Brain microvascular endothelial cell (primary cell): ENCODE data around the gene GSG1L.
"Not testable (repeated sequence)": the region's sequence is repeated elsewhere in the genome, so short reads cannot be mapped to it uniquely, and the experiment has no call there.

ENCODE experiments used
- DNase-seq: peaks from one replicate; pipeline ENCODE4 v3.0.0-alpha.2; 2020
- H3K27ac ChIP-seq: fragments of 250-450 bp; sonication (Bioruptor Pico); 2 replicates; pipeline ENCODE4 v1.5.1; 2020; ENCODE audit warnings: mild to moderate bottlenecking, moderate library complexity
- H3K27me3 ChIP-seq: fragments of 250-450 bp; sonication (Bioruptor Pico); replicated peaks from 2 replicates; pipeline ENCODE4 v1.5.1; 2020; ENCODE audit warnings: mild to moderate bottlenecking
- H3K36me3 ChIP-seq: fragments of 250-450 bp; sonication (Bioruptor Pico); replicated peaks from 2 replicates; pipeline ENCODE4 v1.5.1; 2020; ENCODE audit warnings: mild to moderate bottlenecking
- H3K4me3 ChIP-seq: 2 replicates; pipeline ENCODE4 v1.5.1; 2011; ENCODE audit warnings: low read depth, mild to moderate bottlenecking, control low read depth, low read length, moderate library complexity
- in situ Hi-C: cut with HindIII; loops from 2 replicates; pipeline ENCODE4 v1.10.0; 2017; ENCODE audit warnings: low sequenced_read_pairs, low pct_ligation_motif_present
- TF ChIP-seq, protein P1 (sequence below): IDR thresholded peaks from 2 replicates; pipeline ENCODE4 v1.5.1; 2011; ENCODE audit warnings: low read depth, mild to moderate bottlenecking, moderate library complexity, low read length, control low read depth, inconsistent platforms; ENCODE audit errors: missing control alignments

GSG1L gene

DNA sequence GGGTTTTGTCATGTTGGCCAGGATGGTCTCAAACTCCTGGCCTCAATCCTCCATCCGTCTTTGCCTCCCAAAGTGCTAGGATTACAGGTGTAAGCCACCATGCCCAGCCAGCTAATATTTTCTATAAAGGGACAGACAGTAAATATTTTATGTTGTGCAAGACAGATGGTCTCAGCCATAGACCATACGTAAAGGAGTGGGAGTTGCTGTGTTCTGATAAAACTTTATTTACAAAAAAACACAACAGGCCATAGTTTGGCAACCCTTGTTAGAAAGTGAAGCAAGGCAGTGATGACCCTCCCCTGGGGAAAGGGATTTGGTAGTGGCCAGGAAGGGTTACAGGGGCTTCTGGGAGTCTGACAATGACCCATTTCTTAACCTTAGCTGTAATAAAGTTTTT lies 119.7 kb downstream of the GSG1L start:
- no peak overlapping the region for H3K27ac ChIP-seq
- peaks cover 5% of the 10 kb centered on the region for H3K27me3 ChIP-seq
- TF ChIP-seq, protein P1, sequence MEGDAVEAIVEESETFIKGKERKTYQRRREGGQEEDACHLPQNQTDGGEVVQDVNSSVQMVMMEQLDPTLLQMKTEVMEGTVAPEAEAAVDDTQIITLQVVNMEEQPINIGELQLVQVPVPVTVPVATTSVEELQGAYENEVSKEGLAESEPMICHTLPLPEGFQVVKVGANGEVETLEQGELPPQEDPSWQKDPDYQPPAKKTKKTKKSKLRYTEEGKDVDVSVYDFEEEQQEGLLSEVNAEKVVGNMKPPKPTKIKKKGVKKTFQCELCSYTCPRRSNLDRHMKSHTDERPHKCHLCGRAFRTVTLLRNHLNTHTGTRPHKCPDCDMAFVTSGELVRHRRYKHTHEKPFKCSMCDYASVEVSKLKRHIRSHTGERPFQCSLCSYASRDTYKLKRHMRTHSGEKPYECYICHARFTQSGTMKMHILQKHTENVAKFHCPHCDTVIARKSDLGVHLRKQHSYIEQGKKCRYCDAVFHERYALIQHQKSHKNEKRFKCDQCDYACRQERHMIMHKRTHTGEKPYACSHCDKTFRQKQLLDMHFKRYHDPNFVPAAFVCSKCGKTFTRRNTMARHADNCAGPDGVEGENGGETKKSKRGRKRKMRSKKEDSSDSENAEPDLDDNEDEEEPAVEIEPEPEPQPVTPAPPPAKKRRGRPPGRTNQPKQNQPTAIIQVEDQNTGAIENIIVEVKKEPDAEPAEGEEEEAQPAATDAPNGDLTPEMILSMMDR, result no peak
- H3K4me3 ChIP-seq, result no peak overlapping the region
- no peaks in the 10 kb centered on the region for H3K36me3 ChIP-seq
- in situ Hi-C loops, result no loop called here
- DNase-seq, result no peak

DNA sequence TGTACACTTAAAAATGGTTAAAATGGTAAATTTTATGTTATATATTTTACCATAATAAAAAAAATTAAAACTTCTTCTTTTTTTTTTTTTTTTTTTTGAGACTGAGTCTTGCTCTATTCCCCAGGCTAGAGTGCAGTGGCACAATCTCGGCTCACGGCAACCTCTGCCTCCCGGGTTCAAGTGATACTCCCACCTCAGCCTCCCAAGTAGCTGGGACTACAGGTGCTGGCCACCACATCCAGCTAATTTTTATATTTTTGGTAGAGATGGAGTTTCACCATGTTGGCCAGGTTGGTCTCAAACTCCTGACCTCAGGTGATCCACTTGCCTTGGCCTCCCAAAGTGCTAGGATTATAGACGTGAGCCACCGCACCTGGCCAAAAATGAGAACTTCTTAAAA lies 121.4 kb downstream of the GSG1L start:
- H3K27ac ChIP-seq, H3K4me3 ChIP-seq, H3K27me3 ChIP-seq, in situ Hi-C loops, H3K36me3 ChIP-seq, DNase-seq: not testable (repeated sequence)

DNA sequence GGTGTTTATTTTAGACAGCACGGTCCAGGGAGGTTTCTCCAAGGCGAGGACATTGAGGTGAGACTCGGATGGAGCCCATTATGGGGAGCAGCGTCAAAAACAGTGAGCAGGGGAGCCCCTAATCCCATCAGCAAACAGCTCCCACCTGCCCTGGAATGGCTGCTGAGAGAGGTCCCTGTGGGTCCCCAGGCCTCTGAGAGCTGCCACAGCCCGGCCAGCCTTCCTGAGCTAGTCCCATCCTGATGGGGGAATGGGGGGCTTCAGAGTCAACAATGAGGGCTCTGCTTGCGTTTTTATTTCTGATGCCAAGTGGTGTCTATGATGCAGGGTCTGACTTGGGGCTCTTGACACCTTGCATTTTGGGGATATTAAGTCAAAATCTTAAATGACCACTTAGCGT lies 128.4 kb downstream of the GSG1L start:
- Histone ChIP-seq H3K27ac (no peak overlapping the region), H3K4me3 (no peak overlapping the region), H3K36me3 (no peaks in the 10 kb centered on the region), H3K27me3 (no peaks in the 10 kb centered on the region)
- in situ Hi-C loops, result no loop called here
- TF ChIP-seq, protein P1, result no peak
- no peak for DNase-seq

DNA sequence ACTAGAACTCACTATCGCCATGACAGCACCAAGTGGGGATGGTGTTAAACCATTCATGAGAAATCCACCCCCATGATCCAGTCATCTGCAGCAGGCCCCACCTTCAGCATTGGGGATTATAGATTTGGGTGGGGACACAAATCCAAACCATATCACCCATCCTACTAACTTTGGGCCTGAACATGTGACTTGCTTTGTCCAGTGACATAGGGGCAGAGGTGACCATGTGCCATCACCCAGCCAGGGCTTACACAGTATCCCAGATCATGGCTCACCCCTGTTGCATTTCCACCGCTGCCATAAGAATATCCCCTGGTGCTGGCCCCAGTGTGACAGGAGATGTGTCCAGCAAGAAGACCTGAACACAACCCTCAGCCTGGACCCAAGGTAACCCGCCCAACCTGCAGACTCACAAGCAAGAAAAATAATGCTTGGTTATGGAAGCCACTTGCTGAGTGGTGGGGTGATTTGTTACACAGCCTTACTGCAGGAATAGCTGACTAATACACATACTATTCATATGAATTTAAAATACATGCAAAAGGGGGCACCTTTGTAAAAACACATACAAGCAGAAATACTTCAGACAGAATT lies 130.9 kb downstream of the GSG1L start:
- no peak overlapping the region for H3K4me3 ChIP-seq
- in situ Hi-C loops, result no loop called here
- TF ChIP-seq, protein P1, result no peak

DNA sequence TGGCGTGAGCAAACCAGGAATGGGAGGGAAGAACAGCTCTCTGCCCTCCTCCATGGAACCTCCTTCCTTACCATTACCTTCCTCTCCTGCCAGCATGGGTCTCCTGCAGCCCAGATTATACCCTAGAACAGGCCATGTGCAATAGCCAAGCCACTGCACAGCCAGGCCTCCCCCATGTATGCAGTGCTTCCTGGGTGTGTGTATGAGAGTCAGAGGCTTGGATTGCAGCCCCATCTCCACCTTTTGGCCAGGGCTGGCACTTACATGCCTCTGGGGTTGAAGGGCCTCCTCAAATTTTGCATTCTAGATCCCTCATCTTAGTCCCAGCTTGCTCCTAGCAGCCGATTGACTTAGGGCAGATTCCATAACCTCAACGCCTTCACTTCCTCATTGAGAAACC lies 133.7 kb downstream of the GSG1L start:
- in situ Hi-C loops, result no loop called here
- H3K27me3 ChIP-seq, result no peaks in the 10 kb centered on the region
- no peaks in the 10 kb centered on the region for H3K36me3 ChIP-seq
- TF ChIP-seq, protein P1, result no peak
- H3K4me3 ChIP-seq, result no peak overlapping the region
- H3K27ac ChIP-seq, result no peak overlapping the region
- no peak for DNase-seq

More for the DNA sequence above, 130.9 kb downstream of the GSG1L start:
- no peak for DNase-seq
- Histone ChIP-seq H3K36me3 (no peaks in the 10 kb centered on the region), H3K27me3 (no peaks in the 10 kb centered on the region), H3K27ac (no peak overlapping the region)

DNA sequence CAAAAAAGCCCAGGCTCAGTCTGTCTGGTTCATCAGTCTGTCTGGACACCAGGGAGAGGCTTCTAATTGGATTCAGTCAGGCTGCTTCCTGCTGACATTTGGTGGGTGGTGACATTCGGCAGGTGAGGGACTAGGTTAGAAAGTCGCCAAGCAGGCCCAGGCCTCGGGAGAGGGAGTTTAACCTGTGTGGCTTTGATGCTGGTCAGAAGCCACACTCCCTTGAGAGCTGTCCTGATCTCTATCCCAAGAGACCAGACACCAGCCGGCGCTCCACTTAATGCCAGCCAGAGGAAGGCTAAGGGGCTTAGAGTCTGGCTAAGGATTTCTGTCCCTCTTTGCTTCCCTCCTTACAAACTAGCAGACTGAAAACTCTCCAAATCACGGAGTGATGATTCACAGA lies 135.0 kb downstream of the GSG1L start:
- in situ Hi-C loops, result no loop called here
- TF ChIP-seq, protein P1, result no peak
- no peak for DNase-seq

More for the DNA sequence above, 135.0 kb downstream of the GSG1L start:
- Histone ChIP-seq H3K4me3 (no peak overlapping the region), H3K36me3 (no peaks in the 10 kb centered on the region), H3K27ac (no peak overlapping the region), H3K27me3 (no peaks in the 10 kb centered on the region)
